A549 (cell line): ENCODE results near the gene SHC1.

Experiments
- EHMT2 ChIP-seq: fragments of 200-600 bp; sonication (generic); IDR thresholded peaks from 2 replicates; pipeline ENCODE4 v1.6.1; 2016; ENCODE audit warnings: antibody characterized with exemption, low read depth, mild to moderate bottlenecking, moderate library complexity
- HDAC2 ChIP-seq: fragments of 200-600 bp; sonication (generic); IDR thresholded peaks from 2 replicates; pipeline ENCODE4 v1.6.1; 2016
- KDM1A ChIP-seq: fragments of 200-600 bp; sonication (generic); IDR thresholded peaks from 2 replicates; pipeline ENCODE4 v1.6.1; 2016; ENCODE audit warnings: low read depth, mild to moderate bottlenecking
- MAZ ChIP-seq: fragments of 150-350 bp; IDR thresholded peaks from 2 replicates; pipeline ENCODE4 v1.6.1; 2014; ENCODE audit warnings: antibody characterized with exemption, low read depth, low read length, borderline replicate concordance
- MYC ChIP-seq: IDR thresholded peaks from 2 replicates; pipeline ENCODE4 v1.6.1; 2012; ENCODE audit warnings: mild to moderate bottlenecking, inconsistent platforms, low read length, improper control_type of control experiment, borderline replicate concordance
- POLR2A ChIP-seq: IDR thresholded peaks from 2 replicates; pipeline ENCODE4 v1.6.1; 2012; ENCODE audit warnings: mild to moderate bottlenecking, low read length
- RAD21 ChIP-seq, 2 experiments: fragments of >200 bp in 1 of 2; sonication (Bioruptor Twin) in 1 of 2; formaldehyde crosslinking in 1 of 2; IDR thresholded peaks in 1 of 2; conservative IDR thresholded peaks in 1 of 2; 2 replicates in 1 of 2; 3 replicates in 1 of 2; pipeline ENCODE4 v1.6.1; 2012 to 2018; ENCODE audit warnings: inconsistent platforms in 1 of 2
- RCOR1 ChIP-seq: fragments of 150-350 bp; IDR thresholded peaks from 2 replicates; pipeline ENCODE4 v1.6.1; 2014; ENCODE audit warnings: antibody characterized with exemption, low read length, low read depth
- TF ChIP-seq, protein P1 (sequence below): fragments of >200 bp; sonication (Bioruptor Twin); formaldehyde crosslinking; IDR thresholded peaks from 3 replicates; pipeline ENCODE4 v1.5.1; 2016
- TF ChIP-seq, protein P2 (sequence below): IDR thresholded peaks from 2 replicates; pipeline ENCODE4 v1.6.1; 2012

DNA sequence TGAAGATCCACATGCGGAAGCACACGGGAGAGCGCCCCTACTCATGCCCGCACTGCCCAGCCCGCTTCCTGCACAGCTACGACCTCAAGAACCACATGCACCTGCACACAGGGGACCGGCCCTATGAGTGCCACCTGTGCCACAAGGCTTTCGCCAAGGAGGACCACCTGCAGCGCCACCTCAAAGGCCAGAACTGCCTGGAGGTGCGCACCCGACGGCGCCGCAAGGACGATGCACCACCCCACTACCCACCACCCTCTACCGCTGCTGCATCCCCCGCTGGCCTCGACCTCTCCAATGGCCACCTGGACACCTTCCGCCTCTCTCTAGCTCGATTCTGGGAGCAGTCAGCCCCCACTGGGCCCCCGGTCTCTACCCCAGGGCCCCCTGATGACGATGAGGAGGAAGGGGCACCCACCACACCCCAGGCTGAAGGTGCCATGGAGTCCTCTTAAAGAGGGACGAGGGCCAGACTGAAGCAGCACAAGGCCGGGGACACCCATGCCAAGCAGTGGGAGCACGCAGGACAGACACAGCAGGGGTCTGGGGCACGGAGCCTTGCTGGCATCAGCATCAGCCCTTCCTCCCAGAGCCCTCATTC is 45.8 kb upstream of the SHC1 start:
- TF ChIP-seq, protein P1, sequence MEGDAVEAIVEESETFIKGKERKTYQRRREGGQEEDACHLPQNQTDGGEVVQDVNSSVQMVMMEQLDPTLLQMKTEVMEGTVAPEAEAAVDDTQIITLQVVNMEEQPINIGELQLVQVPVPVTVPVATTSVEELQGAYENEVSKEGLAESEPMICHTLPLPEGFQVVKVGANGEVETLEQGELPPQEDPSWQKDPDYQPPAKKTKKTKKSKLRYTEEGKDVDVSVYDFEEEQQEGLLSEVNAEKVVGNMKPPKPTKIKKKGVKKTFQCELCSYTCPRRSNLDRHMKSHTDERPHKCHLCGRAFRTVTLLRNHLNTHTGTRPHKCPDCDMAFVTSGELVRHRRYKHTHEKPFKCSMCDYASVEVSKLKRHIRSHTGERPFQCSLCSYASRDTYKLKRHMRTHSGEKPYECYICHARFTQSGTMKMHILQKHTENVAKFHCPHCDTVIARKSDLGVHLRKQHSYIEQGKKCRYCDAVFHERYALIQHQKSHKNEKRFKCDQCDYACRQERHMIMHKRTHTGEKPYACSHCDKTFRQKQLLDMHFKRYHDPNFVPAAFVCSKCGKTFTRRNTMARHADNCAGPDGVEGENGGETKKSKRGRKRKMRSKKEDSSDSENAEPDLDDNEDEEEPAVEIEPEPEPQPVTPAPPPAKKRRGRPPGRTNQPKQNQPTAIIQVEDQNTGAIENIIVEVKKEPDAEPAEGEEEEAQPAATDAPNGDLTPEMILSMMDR, result no peak
- no peak for TF ChIP-seq HDAC2
- TF ChIP-seq MYC, result no peak
- no peak for TF ChIP-seq RCOR1
- TF ChIP-seq EHMT2, result no peak
- TF ChIP-seq, protein P2, sequence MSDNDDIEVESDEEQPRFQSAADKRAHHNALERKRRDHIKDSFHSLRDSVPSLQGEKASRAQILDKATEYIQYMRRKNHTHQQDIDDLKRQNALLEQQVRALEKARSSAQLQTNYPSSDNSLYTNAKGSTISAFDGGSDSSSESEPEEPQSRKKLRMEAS, result no peak
- no peak for TF ChIP-seq MAZ
- no peak for TF ChIP-seq POLR2A
- no peak for TF ChIP-seq RAD21 (conservative IDR thresholded peaks at IDR 0.05 in 1 of 2, IDR thresholded peaks at IDR 0.05 in 1 of 2)
- no peak for TF ChIP-seq KDM1A
